HEK293 (cell line): Measurements from ENCODE around the gene LRRC15.

ENCODE experiments used
- BCL11A ChIP-seq: fragments of 450-650 bp; formaldehyde crosslinking; IDR thresholded peaks from 2 replicates; pipeline ENCODE4 v1.5.1; 2016; ENCODE audit warnings: low read depth, missing biosample characterization, missing genetic modification characterization
- CTCF ChIP-seq: fragments of 450-650 bp; formaldehyde crosslinking; IDR thresholded peaks from 2 replicates; pipeline ENCODE4 v1.5.1; 2016; ENCODE audit warnings: missing biosample characterization, missing genetic modification characterization
- ZBTB20 ChIP-seq: fragments of 450-650 bp; formaldehyde crosslinking; IDR thresholded peaks from 2 replicates; pipeline ENCODE4 v1.5.1; 2016; ENCODE audit warnings: missing biosample characterization, missing genetic modification characterization

GRCh38 chr3:194382892-194383223, 13.3 kb upstream of the LRRC15 start:
- no peak for TF ChIP-seq CTCF (tag by site-specific recombination)
- no peak for TF ChIP-seq ZBTB20
- TF ChIP-seq BCL11A (tag by site-specific recombination): no peak
